AG04449 (cell line): ENCODE results near the gene ATAT1.

Source experiments
- CTCF ChIA-PET: fragments of 350-600 bp; formaldehyde crosslinking; extraction: SDS; loops from one replicate; lab custom pipeline; 2021; ENCODE audit warnings: antibody characterized with exemption; lab: Yijun Ruan, JAX
- POLR2A ChIA-PET: fragments of 400-600, 350-600 bp; formaldehyde crosslinking; extraction: SDS; loops from one replicate; lab custom pipeline; 2020; ENCODE audit warnings: antibody characterized with exemption, inconsistent platforms; lab: Yijun Ruan, JAX
- DNase-seq: peaks from one replicate; pipeline ENCODE4 v3.0.0-alpha.2; 2010; ENCODE audit warnings: low read depth, low spot score
- H3K4me3 ChIP-seq: 2 replicates; pipeline ENCODE4 v1.5.1; 2011; ENCODE audit warnings: low read depth, mild to moderate bottlenecking, control low read depth, low read length
- CTCF ChIP-seq: IDR thresholded peaks from one replicate; pipeline ENCODE4 v1.5.1; 2011; ENCODE audit warnings: mild to moderate bottlenecking, moderate library complexity, low read length, control low read depth, inconsistent platforms; ENCODE audit not compliant: insufficient read depth; ENCODE audit errors: missing control alignments

The ATAT1 gene

GRCh38 chr6:30690403-30691207 is 63.9 kb downstream of the ATAT1 start, which contains the start of gene NRM:
NRM (minus strand) TSS chr6:30690984; CDS start chr6:30690974, 10 bp downstream.
- ChIA-PET CTCF (interaction anchor here (1.1 to 3.4 kb wide), 6 partner anchors 12 to 32 kb away, joined by 3 to 31 read pairs (median 4); partner anchors contain the start of genes MDC1 and TUBB), POLR2A (interaction anchor here (0.6 to 1.4 kb wide), 10 partner anchors 12 to 91 kb away, joined by 3 to 6 read pairs (median 4); partner anchors contain the start of genes FLOT1, MDC1, MRPS18B and TUBB)
- H3K4me3 ChIP-seq, result peak within 1 kb of the TSS; percentile 98
- DNase-seq, result no peak
- no peak for TF ChIP-seq CTCF

- POLR2A ChIA-PET, result interaction anchor here (0.6 to 1.4 kb wide), 8 partner anchors 11 to 90 kb away, joined by 3 to 6 read pairs (median 4); partner anchors contain the start of genes FLOT1 and TUBB
- no peak for DNase-seq
- CTCF ChIA-PET, result interaction anchor here (1.1 to 2.4 kb wide), 4 partner anchors 12 to 31 kb away, joined by 4 to 12 read pairs (median 4); partner anchors contain the start of gene MDC1
- H3K4me3 ChIP-seq, result peak overlapping the region; percentile 98
- no peak for TF ChIP-seq CTCF
Measured at GRCh38 chr6:30691208-30691847, 64.7 kb downstream of the ATAT1 start.
